Measurements from ENCODE around the gene SLC39A2. TPM values are rescaled to one million over a fixed set of nuclear protein-coding genes. Genes with fewer than 3 reads are reported as not detected.

Gene SLC39A2
- total RNA-seq, 1 donor from 2014 or later, result 2.7 TPM

DNA sequence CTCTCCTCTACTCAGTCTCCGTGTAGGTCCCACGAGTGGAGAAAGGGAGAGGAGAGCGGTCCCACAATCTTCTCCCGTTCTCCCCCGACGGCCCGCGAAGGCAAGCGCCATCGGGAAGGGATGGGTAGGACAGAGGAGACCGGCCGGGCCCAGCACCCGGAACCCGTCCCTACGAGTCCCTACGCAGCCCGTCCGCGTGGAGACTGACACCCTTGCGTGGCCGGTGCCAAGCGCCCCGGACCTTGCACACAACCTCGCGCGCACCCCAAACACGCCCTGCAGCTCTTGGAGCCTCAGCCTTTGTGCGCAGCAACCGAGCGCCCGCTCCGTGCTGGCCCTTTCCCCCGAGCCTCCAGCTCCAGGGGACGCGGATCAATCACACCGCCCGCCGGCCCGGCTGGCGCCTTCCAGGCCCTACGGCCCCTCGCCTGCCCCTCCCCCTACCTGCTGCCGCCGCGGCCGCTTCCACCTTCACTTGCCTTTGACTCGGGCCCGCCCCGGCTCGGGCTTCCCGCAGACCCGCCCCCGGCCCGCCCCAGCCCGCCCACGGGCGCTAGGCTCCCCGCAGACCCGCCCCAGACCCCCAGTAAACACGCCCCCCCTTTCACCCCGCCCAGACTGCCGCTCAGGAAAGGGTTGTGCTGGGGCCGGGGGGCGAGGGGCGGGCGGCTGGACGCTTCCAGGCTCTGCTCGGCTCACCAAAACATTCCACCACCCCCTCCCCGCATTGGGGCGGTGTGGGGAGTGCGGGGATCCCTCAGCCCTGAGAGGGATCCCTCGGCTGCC, 25.7 kb downstream of the SLC39A2 start, which contains the start of gene NDRG2:
Gene NDRG2, minus strand, starts transcription at position 477 of the 786 bp plus-strand sequence. CDS start 1,746 bp downstream, outside the sequence.
- DNase-seq (ENCODE audit: low spot score in 2 of 2, unreplicated experiment in 2 of 2), result peak; percentile 74 to 84
- TF ChIP-seq CTCF (IDR thresholded peaks at IDR 0.05; ENCODE audit: unreplicated experiment), result peak; percentile 13
- no peaks in the 10 kb centered on the region for H3K9me3 Mint-ChIP-seq
- H3K4me1 Mint-ChIP-seq, result peaks cover 48% of the 10 kb centered on the region
- H3K36me3 Mint-ChIP-seq, result peaks cover 16% of the 10 kb centered on the region
- peak within 1 kb of the TSS; percentile 94 for H3K27ac Mint-ChIP-seq
- H3K4me3 Mint-ChIP-seq, result peak within 1 kb of the TSS; percentile 90
- H3K27me3 Mint-ChIP-seq (ENCODE audit: low read depth), result no peaks in the 10 kb centered on the region

- H3K27ac Mint-ChIP-seq, result peak overlapping the region; percentile 94
- peaks cover 12% of the 10 kb centered on the region for H3K36me3 Mint-ChIP-seq
- peak in 1 of 2 experiments; percentile 51 for DNase-seq (ENCODE audit: low spot score in 2 of 2, unreplicated experiment in 2 of 2)
- no peak for TF ChIP-seq CTCF (IDR thresholded peaks at IDR 0.05; ENCODE audit: unreplicated experiment)
- peak overlapping the region; percentile 90 for H3K4me3 Mint-ChIP-seq
- H3K27me3 Mint-ChIP-seq (ENCODE audit: low read depth), result no peaks in the 10 kb centered on the region
- peaks cover 48% of the 10 kb centered on the region for H3K4me1 Mint-ChIP-seq
- no peaks in the 10 kb centered on the region for H3K9me3 Mint-ChIP-seq
Measured at GRCh38 chr14:21025371-21026273, 26.5 kb downstream of the SLC39A2 start.

DNA sequence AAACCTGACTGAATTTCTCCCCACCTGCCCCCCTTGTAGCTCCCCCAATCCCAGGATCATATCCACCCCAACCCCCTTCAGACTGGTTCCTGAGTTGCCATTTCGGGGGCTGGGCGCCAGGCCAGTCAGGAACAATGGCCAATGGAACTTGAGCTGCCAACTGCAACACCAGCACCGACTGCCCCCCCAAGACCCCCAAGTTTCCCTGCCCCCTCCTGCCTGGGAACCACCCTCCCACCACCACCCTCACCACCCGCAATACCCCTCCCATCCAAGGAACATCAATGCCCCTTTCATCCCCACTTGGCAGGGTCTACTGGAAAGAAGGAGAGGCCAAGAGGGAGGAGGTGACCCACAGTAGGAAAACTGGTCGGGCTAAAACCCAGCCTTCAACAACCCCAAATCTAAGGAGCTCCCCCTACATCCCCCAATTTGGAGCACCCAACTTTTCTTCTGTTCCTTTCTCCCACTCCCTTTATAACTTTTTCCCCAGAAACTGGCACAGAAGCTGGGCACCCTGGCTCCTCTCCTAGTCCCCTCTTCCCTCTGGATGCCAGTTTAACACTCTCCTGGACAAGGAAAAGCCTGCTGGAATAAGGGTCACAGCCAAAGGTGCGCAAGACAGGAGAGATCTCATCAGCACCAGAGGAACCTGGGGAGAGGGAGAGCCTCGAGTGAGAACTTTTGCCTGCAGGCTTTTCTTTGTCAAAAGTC, 27.3 kb downstream of the SLC39A2 start:
- H3K4me3 Mint-ChIP-seq, result peak overlapping the region; percentile 90
- no peak for DNase-seq (ENCODE audit: low spot score in 2 of 2, unreplicated experiment in 2 of 2)
- TF ChIP-seq CTCF (IDR thresholded peaks at IDR 0.05; ENCODE audit: unreplicated experiment), result no peak
- no peaks in the 10 kb centered on the region for H3K27me3 Mint-ChIP-seq (ENCODE audit: low read depth)
- H3K9me3 Mint-ChIP-seq, result no peaks in the 10 kb centered on the region
- H3K27ac Mint-ChIP-seq, result peak overlapping the region; percentile 68
- peaks cover 6% of the 10 kb centered on the region for H3K36me3 Mint-ChIP-seq
- peaks cover 47% of the 10 kb centered on the region for H3K4me1 Mint-ChIP-seq

GRCh38 chr14:21026988-21027315, 27.9 kb downstream of the SLC39A2 start:
- H3K36me3 Mint-ChIP-seq, result peaks cover 3% of the 10 kb centered on the region
- no peaks in the 10 kb centered on the region for H3K27me3 Mint-ChIP-seq (ENCODE audit: low read depth)
- peak overlapping the region; percentile 68 for H3K27ac Mint-ChIP-seq
- TF ChIP-seq CTCF (IDR thresholded peaks at IDR 0.05; ENCODE audit: unreplicated experiment), result no peak
- DNase-seq (ENCODE audit: low spot score in 2 of 2, unreplicated experiment in 2 of 2), result no peak
- peaks cover 44% of the 10 kb centered on the region for H3K4me1 Mint-ChIP-seq
- H3K4me3 Mint-ChIP-seq, result peak overlapping the region; percentile 51
- no peaks in the 10 kb centered on the region for H3K9me3 Mint-ChIP-seq

- Mint-ChIP-seq H3K36me3 (no peaks in the 10 kb centered on the region), H3K27ac (no peak within 1 kb of the TSS), H3K4me3 (no peak within 1 kb of the TSS), H3K27me3 (ENCODE audit: low read depth) (no peaks in the 10 kb centered on the region), H3K4me1 (peaks cover 20% of the 10 kb centered on the region), H3K9me3 (peaks cover 5% of the 10 kb centered on the region)
- no peak for TF ChIP-seq CTCF (IDR thresholded peaks at IDR 0.05; ENCODE audit: unreplicated experiment)
- DNase-seq (ENCODE audit: low spot score in 2 of 2, unreplicated experiment in 2 of 2), result no peak
Measured at GRCh38 chr14:21029917-21030316, 30.8 kb downstream of the SLC39A2 start, which contains the start of gene TPPP2. TSS of gene TPPP2 (plus strand) at chr14:21030217. CDS start at chr14:21030582, 365 bp downstream.

Data from mesothelial cell of epicardium (in vitro differentiated cells).